GM13977 (cell line): ENCODE results near the gene IFT52.

Experiments
- DNase-seq: peaks from one replicate; pipeline ENCODE4 v3.0.0; 2012; ENCODE audit warnings: low spot score
- CTCF ChIP-seq: IDR thresholded peaks from 2 replicates; pipeline ENCODE4 v1.5.1; 2012; ENCODE audit warnings: mild to moderate bottlenecking, control low read depth; ENCODE audit not compliant: insufficient read depth; ENCODE audit errors: extremely low read depth, missing control alignments
- in situ Hi-C: fragments of 300-500 bp; cut with MboI; formaldehyde crosslinking; loops from one replicate; pipeline ENCODE4 v1.12.0; 2022; ENCODE audit warnings: low sequenced_read_pairs, low pct_unique_long_range_greater_than_20kb, mixed read lengths, inconsistent platforms; ENCODE audit not compliant: unreplicated experiment

IFT52 gene, protein sequence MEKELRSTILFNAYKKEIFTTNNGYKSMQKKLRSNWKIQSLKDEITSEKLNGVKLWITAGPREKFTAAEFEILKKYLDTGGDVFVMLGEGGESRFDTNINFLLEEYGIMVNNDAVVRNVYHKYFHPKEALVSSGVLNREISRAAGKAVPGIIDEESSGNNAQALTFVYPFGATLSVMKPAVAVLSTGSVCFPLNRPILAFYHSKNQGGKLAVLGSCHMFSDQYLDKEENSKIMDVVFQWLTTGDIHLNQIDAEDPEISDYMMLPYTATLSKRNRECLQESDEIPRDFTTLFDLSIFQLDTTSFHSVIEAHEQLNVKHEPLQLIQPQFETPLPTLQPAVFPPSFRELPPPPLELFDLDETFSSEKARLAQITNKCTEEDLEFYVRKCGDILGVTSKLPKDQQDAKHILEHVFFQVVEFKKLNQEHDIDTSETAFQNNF

DNA sequence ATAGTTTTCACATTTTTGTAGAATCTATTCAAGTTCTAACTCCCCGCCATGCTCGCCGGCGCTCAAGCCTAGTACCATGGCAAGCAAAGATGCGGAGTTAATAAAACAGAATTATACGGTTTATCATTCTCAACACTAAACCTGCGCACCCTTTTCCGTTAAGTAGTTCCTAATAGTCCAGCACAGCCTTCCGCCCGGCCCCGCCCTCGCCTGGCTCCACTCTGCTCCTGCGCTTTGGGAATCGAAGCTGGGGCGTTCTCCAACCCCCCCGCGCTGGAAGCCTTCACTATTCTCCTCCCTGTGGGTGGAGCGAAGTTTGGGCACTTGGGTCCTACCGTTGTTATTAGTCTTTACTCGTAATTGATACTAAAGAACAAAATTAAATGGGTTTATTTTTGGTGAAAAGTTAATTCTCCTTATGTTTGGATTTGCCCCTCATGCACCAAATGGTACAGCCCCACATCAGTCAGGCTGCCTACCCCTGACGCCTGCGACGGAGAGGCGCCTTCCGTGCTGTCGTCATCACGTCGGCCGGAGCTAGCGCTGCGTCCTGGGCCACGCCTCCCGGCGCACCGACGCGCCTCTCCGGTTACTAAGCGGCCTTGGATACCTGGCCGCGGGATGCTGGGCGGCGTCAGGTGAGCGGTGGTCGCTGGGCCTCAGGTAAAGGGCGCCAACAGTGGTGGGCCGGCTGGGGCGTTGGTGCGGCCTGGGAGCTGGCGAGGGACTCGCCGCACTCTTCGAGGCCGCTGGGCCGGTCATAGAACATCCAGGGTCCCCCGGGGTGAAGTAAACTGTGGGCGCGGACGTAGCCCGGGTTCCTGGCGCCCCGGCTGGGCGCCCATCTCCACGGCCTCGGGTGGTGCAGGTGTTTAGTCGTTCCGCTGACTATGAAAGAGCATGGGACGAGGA, at the start of gene IFT52:
Gene IFT52, plus strand, starts transcription at position 546 of the 912 bp plus-strand sequence. CDS start 3,762 bp downstream, outside the sequence.
- in situ Hi-C loops, result no loop called here
- no peak for TF ChIP-seq CTCF
- peak; percentile 93 for DNase-seq

- no peak for TF ChIP-seq CTCF
- no peak for DNase-seq
- in situ Hi-C loops, result loop anchor here (25.0 kb wide), 1 partner anchor 546 kb away; no protein-coding TSS in a partner anchor
Observed at GRCh38 chr20:43541214-43541613, 49.5 kb upstream of the IFT52 start.

GRCh38 chr20:43542161-43542560, 48.6 kb upstream of the IFT52 start:
- no peak for DNase-seq
- no peak for TF ChIP-seq CTCF
- in situ Hi-C loops, result loop anchor here (25.0 kb wide), 1 partner anchor 545 kb away; no protein-coding TSS in a partner anchor

- in situ Hi-C loops, result loop anchor here (25.0 kb wide), 1 partner anchor 545 kb away; no protein-coding TSS in a partner anchor
- TF ChIP-seq CTCF, result no peak
- DNase-seq, result no peak
Observed at GRCh38 chr20:43542674-43543073, 48.1 kb upstream of the IFT52 start.

DNA sequence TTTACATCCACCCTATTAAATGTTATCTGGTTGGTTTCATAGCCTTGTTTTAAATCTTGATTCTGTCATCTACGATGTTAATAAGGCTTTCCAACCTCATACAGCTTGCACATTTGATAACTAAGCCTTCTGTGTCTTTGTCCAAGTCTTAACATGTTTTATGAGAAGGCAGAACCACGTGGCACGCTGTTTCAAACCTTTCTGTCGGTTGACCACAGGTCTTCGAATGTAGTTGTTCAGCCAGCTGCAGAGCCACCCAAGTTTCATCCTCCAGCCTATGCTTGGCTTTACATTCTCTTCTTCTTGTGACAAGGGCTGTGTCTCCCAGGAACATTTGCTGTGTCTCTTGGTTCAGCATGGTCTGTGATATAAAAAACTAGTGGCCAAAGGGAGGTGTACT, 47.6 kb upstream of the IFT52 start:
- no peak for TF ChIP-seq CTCF
- in situ Hi-C loops, result loop anchor here (25.0 kb wide), 1 partner anchor 544 kb away; no protein-coding TSS in a partner anchor

DNA sequence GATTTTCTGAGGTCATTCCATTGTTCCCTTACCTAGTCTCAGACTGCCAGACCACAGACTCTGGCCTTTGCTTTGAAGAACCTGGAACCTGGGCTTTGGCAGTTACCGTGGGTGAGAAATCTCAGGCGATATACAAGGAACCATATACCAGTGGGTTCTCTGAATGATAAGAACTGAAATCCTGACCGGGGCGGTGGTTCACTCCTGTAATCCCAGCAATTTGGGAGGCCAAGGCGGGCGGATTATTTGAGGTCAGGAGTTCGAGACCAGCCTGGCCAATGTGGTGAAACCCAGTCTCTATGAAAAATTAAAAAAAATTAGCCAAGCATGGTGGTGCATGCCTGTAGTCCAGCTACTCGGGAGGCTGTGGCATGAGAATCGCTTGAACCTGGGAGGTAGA, 46.2 kb upstream of the IFT52 start:
- TF ChIP-seq CTCF, result no peak

More for the DNA sequence above, 47.6 kb upstream of the IFT52 start:
- DNase-seq, result no peak

More for the DNA sequence above, 46.2 kb upstream of the IFT52 start:
- in situ Hi-C loops, result loop anchor here (25.0 kb wide), 1 partner anchor 543 kb away; no protein-coding TSS in a partner anchor
- DNase-seq, result no peak
